ENCODE data around the gene PRKAG2.

Gene PRKAG2

DNA sequence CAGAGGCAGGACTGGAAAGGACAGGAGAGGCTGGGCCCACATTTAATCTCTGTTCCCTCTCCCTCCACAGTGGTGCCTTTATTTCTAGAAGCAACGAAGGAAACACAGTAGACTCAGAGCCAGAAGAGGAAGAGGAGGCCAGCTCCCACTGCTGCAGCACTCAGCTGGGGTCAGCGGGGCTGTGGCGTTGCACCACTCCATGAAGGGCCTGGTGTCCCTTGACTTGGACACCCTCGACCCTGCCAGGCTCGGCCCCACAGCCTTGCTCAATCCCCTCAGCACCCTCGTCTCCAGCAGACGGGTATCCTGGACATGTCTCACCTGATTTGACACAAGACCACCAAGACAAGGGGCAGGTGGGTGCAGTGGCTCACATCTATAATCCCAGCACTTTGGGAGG is 38.8 kb downstream of the PRKAG2 start:
- H2AFZ ChIP-seq, result no peak overlapping the region
- peaks cover 2% of the 10 kb centered on the region for H3K79me2 ChIP-seq
- no peak overlapping the region for H3K4me3 ChIP-seq (ENCODE audit: low read depth, low read length)
- H3K4me1 ChIP-seq, result no peaks in the 10 kb centered on the region
- TF ChIP-seq, protein P1, sequence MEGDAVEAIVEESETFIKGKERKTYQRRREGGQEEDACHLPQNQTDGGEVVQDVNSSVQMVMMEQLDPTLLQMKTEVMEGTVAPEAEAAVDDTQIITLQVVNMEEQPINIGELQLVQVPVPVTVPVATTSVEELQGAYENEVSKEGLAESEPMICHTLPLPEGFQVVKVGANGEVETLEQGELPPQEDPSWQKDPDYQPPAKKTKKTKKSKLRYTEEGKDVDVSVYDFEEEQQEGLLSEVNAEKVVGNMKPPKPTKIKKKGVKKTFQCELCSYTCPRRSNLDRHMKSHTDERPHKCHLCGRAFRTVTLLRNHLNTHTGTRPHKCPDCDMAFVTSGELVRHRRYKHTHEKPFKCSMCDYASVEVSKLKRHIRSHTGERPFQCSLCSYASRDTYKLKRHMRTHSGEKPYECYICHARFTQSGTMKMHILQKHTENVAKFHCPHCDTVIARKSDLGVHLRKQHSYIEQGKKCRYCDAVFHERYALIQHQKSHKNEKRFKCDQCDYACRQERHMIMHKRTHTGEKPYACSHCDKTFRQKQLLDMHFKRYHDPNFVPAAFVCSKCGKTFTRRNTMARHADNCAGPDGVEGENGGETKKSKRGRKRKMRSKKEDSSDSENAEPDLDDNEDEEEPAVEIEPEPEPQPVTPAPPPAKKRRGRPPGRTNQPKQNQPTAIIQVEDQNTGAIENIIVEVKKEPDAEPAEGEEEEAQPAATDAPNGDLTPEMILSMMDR (IDR thresholded peaks at IDR 0.05), result no peak
- H3K27me3 ChIP-seq (ENCODE audit: control insufficient read depth, insufficient read depth, low read length), result no peaks in the 10 kb centered on the region
- H3K4me2 ChIP-seq (ENCODE audit: low read length), result no peak overlapping the region
- H3K36me3 ChIP-seq (ENCODE audit: control insufficient read depth, insufficient read depth, low read length), result no peaks in the 10 kb centered on the region
- H3K9me3 ChIP-seq (ENCODE audit: control insufficient read depth, low read length), result no peaks in the 10 kb centered on the region
- no peak overlapping the region for H3K27ac ChIP-seq
- no peak overlapping the region for H3K9ac ChIP-seq

DNA sequence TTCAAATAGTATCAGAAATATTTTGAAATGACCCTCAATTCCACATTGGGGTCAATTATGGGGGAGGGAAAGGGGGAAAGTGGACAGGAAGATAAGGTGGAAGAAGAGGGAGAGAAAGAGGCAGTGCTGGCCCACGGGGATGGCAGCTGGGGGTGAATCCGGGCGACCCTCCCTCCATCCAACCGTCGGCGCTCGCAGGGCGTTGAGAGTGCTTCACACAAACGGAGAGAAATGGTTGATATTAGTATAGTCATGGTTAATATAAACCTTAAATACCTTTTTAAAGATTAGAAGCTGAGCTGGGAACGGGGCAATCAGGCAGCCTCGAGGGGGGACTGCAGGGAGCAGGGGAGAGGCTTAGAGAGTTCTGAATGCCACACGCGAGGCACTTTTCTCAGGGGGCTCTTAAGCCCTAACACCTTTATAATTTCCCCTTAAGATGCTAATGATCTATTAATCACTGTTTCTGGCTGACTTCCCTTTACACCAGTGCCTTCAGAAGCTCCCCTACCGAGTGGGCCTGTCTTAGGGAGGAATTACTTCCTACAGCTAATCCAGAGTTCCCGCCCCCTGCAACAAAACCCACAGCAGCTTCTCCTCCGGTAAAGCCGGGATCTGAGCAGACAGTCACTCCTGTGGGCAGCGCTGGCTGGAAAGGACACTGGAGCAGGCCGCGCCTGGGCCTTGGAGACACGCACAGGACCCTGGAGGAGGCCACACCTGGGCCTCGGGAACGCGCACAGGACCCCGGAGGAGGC is 39.5 kb downstream of the PRKAG2 start:
- H2AFZ ChIP-seq, result no peak overlapping the region
- no peaks in the 10 kb centered on the region for H3K4me1 ChIP-seq
- TF ChIP-seq, protein P1 (IDR thresholded peaks at IDR 0.05), result no peak
- no peaks in the 10 kb centered on the region for H3K36me3 ChIP-seq (ENCODE audit: control insufficient read depth, insufficient read depth, low read length)
- no peaks in the 10 kb centered on the region for H3K9me3 ChIP-seq (ENCODE audit: control insufficient read depth, low read length)
- no peaks in the 10 kb centered on the region for H3K27me3 ChIP-seq (ENCODE audit: control insufficient read depth, insufficient read depth, low read length)
- H3K4me3 ChIP-seq (ENCODE audit: low read depth, low read length), result no peak overlapping the region
- peaks cover 2% of the 10 kb centered on the region for H3K79me2 ChIP-seq
- H3K4me2 ChIP-seq (ENCODE audit: low read length), result no peak overlapping the region
- H3K27ac ChIP-seq, result no peak overlapping the region
- H3K9ac ChIP-seq, result no peak overlapping the region

DNA sequence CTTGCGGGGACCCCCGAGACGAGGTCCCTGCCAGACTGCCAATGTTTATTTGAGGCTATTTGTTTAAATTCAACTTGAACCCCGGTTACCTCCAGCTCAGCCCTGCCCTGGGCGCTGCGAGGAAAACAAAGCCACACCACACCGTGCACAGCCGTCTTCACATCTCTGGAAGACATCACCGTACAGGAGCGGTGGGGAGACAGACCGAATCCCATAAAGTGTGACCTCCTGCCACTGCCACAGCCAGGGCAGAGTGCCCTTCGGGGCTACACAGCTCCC is 40.0 kb downstream of the PRKAG2 start:
- H3K27ac ChIP-seq, result no peak overlapping the region
- no peak overlapping the region for H3K4me2 ChIP-seq (ENCODE audit: low read length)
- H3K79me2 ChIP-seq, result peaks cover 2% of the 10 kb centered on the region
- TF ChIP-seq, protein P1 (IDR thresholded peaks at IDR 0.05), result no peak
- H3K4me1 ChIP-seq, result no peaks in the 10 kb centered on the region
- no peak overlapping the region for H2AFZ ChIP-seq
- H3K4me3 ChIP-seq (ENCODE audit: low read depth, low read length), result no peak overlapping the region
- H3K9ac ChIP-seq, result no peak overlapping the region
- H3K27me3 ChIP-seq (ENCODE audit: control insufficient read depth, insufficient read depth, low read length), result no peaks in the 10 kb centered on the region
- H3K9me3 ChIP-seq (ENCODE audit: control insufficient read depth, low read length), result no peaks in the 10 kb centered on the region
- no peaks in the 10 kb centered on the region for H3K36me3 ChIP-seq (ENCODE audit: control insufficient read depth, insufficient read depth, low read length)

DNA sequence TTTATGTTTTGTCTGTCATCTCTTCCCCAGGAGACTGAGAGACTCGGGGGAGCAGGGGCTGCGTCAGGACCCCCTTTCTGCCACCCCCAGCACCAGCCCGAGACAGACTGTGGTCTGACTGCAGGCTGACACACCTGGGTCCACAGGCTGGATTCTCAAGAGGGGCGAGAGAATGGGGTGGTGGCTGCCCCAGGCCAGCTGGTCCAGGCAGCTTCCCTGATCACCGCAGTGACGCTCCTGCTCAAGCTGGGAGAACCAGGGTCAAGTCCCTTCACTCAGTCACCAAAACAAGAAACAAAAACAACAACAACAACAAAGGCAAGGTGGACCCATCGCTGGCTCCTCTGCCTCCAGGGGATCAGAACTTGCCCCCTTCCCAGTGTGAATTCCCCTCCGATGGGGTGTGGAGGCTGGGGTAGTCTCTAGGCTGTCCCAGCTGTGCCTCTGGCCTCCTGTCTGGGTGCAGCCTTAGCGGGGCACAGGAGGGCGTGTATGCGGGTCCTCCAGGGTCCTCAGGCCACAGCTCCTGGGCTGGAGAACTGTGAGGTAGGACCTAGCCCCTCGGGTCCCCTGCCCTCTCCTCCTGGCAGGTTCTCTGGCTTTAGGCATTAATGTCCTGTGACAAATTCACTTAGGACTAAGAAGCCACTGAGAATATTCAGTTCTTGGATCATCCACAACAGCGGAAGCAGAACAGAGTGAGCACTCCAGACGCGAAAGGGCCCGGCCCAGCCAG is 40.6 kb downstream of the PRKAG2 start:
- Histone ChIP-seq H3K36me3 (ENCODE audit: control insufficient read depth, insufficient read depth, low read length) (no peaks in the 10 kb centered on the region), H3K4me3 (ENCODE audit: low read depth, low read length) (no peak overlapping the region), H3K4me1 (no peaks in the 10 kb centered on the region), H2AFZ (no peak overlapping the region), H3K9ac (no peak overlapping the region), H3K4me2 (ENCODE audit: low read length) (no peak overlapping the region), H3K79me2 (peaks cover 2% of the 10 kb centered on the region), H3K27ac (no peak overlapping the region), H3K27me3 (ENCODE audit: control insufficient read depth, insufficient read depth, low read length) (no peaks in the 10 kb centered on the region), H3K9me3 (ENCODE audit: control insufficient read depth, low read length) (no peaks in the 10 kb centered on the region)
- TF ChIP-seq, protein P1 (IDR thresholded peaks at IDR 0.05), result no peak
